ENCODE results near the gene ZSCAN30. TPM values are rescaled to one million over a fixed set of nuclear protein-coding genes. Genes with fewer than 3 reads are reported as not detected.

Gene ZSCAN30
- total and polyA plus RNA-seq, 2 of the 13 experiments (the other 11 are each of a cell fraction or from before 2014, with no cell fraction given), result 7.4 to 7.7 TPM

GRCh38 chr18:35231052-35231451, 59.0 kb downstream of the ZSCAN30 start (continued):
- no peak for TF ChIP-seq ZMAT5 (CRISPR knock-in tag; IDR thresholded peaks at IDR 0.05; ENCODE audit: borderline replicate concordance, low read depth)
- peak; percentile 69; the same call in 1 of the 2 replicates for TF ChIP-seq ZNF574 (CRISPR knock-in tag; IDR thresholded peaks at IDR 0.05)
- no peak for TF ChIP-seq POLR2A (IDR thresholded peaks at IDR 0.05; ENCODE audit: insufficient read depth in 1 of 2, low read depth in 2 of 2, low read length in 2 of 2)
- no peak for TF ChIP-seq SMARCE1 (IDR thresholded peaks at IDR 0.05; ENCODE audit: borderline replicate concordance)
- TF ChIP-seq NFYC (CRISPR knock-in tag; IDR thresholded peaks at IDR 0.05), result no peak
- TF ChIP-seq XRCC5 (optimal IDR thresholded peaks at IDR 0.05; ENCODE audit: low read length), result no peak
- no peak for TF ChIP-seq BCL3 (CRISPR knock-in tag; IDR thresholded peaks at IDR 0.05)
- TF ChIP-seq FOSL1 (CRISPR knock-in tag; IDR thresholded peaks at IDR 0.05; ENCODE audit: borderline replicate concordance), result no peak
- TF ChIP-seq RFX3 (CRISPR knock-in tag; IDR thresholded peaks at IDR 0.05), result no peak
- no peak for TF ChIP-seq ZFYVE20 (CRISPR knock-in tag; IDR thresholded peaks at IDR 0.05; ENCODE audit: borderline replicate concordance, low read depth)
- no peak for TF ChIP-seq FOSL2 (CRISPR knock-in tag; IDR thresholded peaks at IDR 0.05)
- TF ChIP-seq ISL2 (CRISPR knock-in tag; IDR thresholded peaks at IDR 0.05), result peak; percentile 50; the same call in 1 of the 2 replicates
- no peak for TF ChIP-seq NR0B2 (CRISPR knock-in tag; IDR thresholded peaks at IDR 0.05)
- no peak for TF ChIP-seq THYN1 (CRISPR knock-in tag; IDR thresholded peaks at IDR 0.05; ENCODE audit: borderline replicate concordance, low read depth)
- no peak for TF ChIP-seq ZFP36L1 (CRISPR knock-in tag; IDR thresholded peaks at IDR 0.05)
- TF ChIP-seq NAIF1 (CRISPR knock-in tag; IDR thresholded peaks at IDR 0.05; ENCODE audit: borderline replicate concordance), result no peak
- TF ChIP-seq MLXIP (CRISPR knock-in tag; IDR thresholded peaks at IDR 0.05; ENCODE audit: borderline replicate concordance), result no peak
- peak; percentile 23; the same call in 1 of the 2 replicates for TF ChIP-seq NR2F6 (IDR thresholded peaks at IDR 0.05)
- TF ChIP-seq NR2F6 (CRISPR knock-in tag; IDR thresholded peaks at IDR 0.05), result no peak; the same call in 1 of the 2 replicates
- 0 out of 2 replicates have a peak, but pooled peaks have one; percentile 34 for TF ChIP-seq KAT8 (CRISPR knock-in tag; IDR thresholded peaks at IDR 0.05)
- TF ChIP-seq ZNF580 (CRISPR knock-in tag; IDR thresholded peaks at IDR 0.05; ENCODE audit: borderline replicate concordance, low read depth), result no peak
- 0 out of 2 replicates have a peak, but pooled peaks have one; percentile 15 for TF ChIP-seq GABPB1 (CRISPR knock-in tag; IDR thresholded peaks at IDR 0.05)
- no peak for TF ChIP-seq SSRP1 (CRISPR knock-in tag; IDR thresholded peaks at IDR 0.05)
- no peak for TF ChIP-seq TOPORS (CRISPR knock-in tag; IDR thresholded peaks at IDR 0.05)

Data from HepG2 (cell line).